T-helper 1 cell (primary cell): Measurements from ENCODE around the gene PSME3.

Experiments used
- DNase-seq, 5 donors: peaks; one replicate each; pipeline ENCODE4 v3.0.0-alpha.2; 2012 to 2020
- total RNA-seq, 4 donors: gene quantifications; one replicate each; lab custom pipeline; 2026; lab: John Stamatoyannopoulos, UW

PSME3 gene, protein sequence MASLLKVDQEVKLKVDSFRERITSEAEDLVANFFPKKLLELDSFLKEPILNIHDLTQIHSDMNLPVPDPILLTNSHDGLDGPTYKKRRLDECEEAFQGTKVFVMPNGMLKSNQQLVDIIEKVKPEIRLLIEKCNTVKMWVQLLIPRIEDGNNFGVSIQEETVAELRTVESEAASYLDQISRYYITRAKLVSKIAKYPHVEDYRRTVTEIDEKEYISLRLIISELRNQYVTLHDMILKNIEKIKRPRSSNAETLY
- 35.3 to 43.0 (median 39.1) reads per million in 4 donors for total RNA-seq

DNA sequence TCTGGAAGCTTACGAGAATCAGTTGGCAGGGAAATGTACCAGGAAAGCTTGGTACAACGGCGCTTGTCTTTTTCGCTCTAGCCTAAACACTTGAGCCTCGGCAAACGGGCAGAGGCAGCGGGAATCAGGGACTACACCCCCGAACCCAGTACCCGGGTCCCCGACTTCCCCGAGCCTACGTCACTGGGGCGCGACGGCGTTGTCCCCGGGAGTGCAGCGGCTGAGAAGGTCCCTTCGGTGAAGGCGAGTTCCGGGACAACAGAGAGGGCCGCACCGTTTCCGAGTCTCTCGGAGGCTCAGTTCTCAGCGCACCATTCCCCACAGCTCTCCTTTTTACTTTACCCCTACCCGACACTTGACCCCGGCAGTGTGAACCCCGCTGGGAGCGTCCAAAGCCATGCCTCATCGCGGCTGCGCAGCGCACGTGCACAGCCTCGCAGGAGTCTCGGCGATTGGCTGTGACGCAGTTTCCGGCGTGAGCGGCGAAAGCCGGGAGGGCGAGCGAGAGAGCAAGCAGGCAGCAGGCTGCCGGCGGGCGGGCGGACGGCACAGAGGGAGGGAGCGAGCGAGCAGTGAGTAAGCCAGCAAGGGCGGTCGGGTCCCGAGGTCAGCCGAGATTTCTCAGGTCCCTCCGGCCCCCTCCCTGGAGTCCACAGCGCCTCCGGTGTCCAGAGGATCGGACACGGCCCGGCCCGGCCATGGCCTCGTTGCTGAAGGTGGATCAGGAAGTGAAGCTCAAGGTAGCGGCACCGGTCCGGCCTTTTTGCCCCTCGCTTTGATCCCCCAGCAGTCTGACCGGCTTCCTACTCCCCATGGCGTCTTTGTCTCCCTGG is at the start of gene PSME3:
TSS of gene PSME3 (plus strand) at position 464 of the 833 bp plus-strand sequence. CDS start at position 699, 235 bp downstream.
- DNase-seq: peak; percentile 72 to 89 (median 83)

DNA sequence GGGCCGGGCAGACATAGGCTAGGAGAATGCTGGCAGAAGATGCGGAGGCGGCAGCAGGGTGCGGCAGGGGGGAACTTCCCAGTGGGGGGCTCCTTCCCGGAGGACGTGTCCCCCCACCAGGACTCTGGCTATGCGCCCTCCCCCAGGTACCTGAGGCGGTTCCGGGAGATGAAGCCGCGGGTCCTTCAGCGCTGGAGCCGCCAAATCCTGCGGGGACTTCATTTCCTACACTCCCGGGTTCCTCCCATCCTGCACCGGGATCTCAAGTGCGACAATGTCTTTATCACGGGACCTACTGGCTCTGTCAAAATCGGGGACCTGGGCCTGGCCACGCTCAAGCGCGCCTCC is 49.4 kb upstream of the PSME3 start:
- no peak for DNase-seq

- DNase-seq: no peak
These were observed 48.8 kb upstream of the PSME3 start for GRCh38 chr17:42784409-42784808.

- no peak for DNase-seq
These were observed 48.2 kb upstream of the PSME3 start for GRCh38 chr17:42784811-42785592.

GRCh38 chr17:42787266-42787665 is 45.9 kb upstream of the PSME3 start:
- no peak for DNase-seq

DNA sequence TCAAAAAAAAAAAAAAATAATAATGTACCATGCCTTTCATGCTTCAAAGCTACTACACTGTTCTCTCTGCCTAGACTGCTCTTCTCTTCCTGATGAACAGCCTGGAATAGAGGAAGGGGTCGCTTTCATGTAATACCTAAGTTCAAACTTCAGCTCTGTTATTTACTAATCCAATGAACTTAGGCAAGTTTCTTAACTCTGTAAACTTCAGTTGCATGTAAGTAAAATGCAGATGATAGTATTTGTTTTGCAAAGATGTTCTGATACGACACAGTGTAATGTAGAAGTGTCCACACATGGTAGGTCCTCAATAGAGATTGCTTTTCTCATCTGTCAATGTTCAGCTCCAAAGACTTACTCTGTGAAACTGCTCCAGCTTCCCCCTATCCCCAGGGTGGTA is 41.2 kb upstream of the PSME3 start:
- no peak for DNase-seq

DNA sequence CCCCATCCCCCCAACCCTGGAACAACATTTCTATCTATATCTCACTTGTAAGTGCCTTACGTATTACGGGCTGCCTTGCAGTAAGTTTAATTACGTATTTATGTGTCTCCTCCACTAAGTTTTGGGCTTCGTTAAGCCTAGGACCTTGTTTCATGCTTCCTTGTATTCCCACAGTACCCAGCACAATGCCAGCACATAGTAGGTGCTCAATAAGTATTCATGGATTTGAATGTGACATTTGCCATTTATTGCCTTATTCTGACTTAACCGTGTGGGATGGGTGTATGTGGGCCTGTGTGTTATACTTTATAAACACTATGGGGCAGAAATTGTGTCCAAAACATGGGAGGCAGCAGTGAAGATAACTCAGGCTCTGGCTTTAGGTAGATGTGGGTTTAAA is 40.7 kb upstream of the PSME3 start:
- DNase-seq: no peak

- DNase-seq: no peak
These were observed 38.1 kb upstream of the PSME3 start for GRCh38 chr17:42795061-42795460.

DNA sequence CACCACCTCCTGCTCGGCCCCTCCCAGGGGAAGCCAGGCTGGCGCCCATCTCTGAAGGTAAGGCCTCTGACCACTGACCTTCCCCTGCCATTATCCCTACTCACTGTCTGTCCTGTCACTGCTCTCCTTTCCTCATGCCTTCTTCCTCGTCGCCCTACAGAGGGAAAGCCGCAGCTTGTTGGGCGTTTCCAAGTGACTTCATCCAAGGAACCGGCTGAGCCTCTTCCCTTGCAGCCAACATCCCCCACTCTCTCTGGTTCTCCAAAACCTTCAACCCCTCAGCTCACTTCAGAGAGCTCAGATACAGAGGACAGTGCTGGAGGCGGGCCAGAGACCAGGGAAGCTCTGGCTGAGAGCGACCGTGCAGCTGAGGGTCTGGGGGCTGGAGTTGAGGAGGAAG is 37.7 kb upstream of the PSME3 start:
- DNase-seq: no peak

- DNase-seq: no peak
These were observed 37.0 kb upstream of the PSME3 start for GRCh38 chr17:42796066-42796758.

DNA sequence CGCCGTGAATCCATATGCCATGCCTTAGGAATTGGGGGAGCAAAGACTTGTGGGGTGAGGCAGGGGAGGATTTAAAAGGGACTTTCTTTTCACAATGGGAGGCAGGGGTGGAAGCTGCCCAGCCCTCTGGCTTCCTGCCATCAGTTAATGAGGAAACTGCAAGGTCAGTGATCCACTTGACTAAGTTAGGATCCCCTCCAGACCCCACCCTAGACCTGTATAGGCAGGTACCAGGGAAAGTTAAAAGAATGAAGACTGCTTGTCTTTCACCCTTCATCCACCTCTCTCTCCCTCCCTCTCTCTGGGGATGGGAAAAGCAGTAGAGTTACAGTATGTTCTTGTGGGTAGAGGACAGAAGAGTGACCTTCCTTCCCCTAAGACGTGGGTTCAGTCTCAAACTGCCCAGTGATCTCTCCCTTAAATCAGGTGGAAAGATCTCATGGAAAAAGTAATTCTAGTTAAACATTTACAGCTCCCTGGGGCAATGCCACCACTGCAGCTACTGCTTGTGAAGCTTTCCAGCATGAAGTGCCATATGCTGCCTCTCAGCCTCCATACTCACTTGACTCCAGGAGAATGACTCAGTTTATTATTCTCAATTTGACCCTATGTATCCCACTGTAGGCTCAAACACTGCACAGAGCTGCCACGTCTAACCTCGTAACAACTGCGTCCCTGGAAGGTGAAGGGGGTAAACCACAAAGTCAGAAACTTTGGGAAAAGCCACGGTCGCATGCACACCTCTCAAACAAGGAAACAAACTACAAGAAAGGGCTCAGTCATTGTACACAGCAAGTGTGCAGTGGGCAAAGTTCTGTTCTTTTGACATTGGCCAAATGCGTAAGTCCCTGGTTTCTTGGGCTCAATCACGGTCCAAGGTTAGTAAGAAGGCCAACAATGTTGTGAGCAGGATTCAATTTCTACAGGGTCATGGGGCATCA is 35.9 kb upstream of the PSME3 start:
- no peak for DNase-seq

GRCh38 chr17:42798011-42798382 is 35.2 kb upstream of the PSME3 start:
- no peak for DNase-seq

GRCh38 chr17:42798383-42799380 is 34.5 kb upstream of the PSME3 start, which contains the start of the genes CNTD1 and COA3:
Gene CNTD1, plus strand, starts transcription at chr17:42798861. Its CDS starts 207 bp downstream, at chr17:42799068.
Gene COA3, minus strand, starts transcription at chr17:42798704. Its CDS starts 23 bp downstream, at chr17:42798681.
- peak; percentile 35 to 82 (median 61) for DNase-seq

GRCh38 chr17:42803074-42803883 is 29.9 kb upstream of the PSME3 start:
- no peak for DNase-seq

DNA sequence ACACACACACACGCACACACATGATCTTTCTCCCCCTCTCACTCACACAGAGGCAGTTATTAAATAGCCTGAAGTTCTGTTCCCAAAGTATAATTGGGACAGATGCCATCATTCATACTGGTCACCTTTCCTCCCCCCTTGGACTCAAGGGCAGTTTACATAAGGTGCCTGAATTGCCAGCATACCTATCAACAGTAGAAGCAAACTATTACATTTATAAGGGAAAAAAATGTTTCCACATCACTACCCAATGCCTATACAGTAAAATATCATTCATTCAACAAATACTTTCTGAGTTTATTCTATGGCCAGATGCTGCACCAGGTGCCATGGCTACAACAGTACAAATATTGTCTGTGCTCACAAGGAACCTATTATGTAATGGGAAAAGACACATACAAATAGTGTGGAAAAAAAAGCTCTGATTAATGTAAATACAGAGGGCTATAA is 28.3 kb upstream of the PSME3 start:
- no peak for DNase-seq

DNA sequence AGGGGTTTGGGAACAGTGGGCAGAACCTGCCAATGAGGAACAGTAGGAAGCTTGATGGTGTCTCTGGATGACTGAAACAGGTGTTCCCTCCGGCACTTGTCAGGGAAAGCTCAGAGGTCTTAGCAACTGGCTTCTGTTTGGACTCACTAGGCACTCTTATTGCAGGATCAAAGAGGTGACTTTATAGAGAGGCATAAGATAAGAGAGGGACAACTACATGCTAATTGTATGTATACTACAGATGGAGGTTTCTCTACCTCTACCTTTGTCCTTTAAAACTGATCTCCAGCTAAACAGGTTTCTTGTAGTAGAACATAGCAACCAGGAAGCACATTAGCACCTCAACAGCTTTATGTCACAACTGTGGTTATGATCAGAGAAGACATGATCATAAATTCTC is 26.9 kb upstream of the PSME3 start:
- DNase-seq: no peak

DNA sequence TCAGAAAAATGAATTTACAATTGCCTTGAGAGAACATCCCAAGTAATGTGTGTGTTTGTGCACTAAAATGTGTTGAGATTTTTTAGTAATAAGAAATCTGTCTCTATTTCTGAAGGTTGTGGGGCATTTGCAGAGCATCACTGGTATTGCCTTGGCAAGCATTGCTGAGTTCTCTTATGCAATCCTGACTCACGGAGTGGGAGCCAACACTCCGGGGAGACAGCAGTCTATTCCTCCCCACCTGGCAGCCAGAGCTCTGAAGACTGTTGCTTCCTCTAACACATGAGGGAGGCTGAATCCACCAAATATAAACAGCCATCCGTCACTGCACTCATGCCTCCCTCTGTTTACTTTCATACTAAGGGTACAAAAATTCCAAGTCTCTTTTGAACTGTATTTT is 23.9 kb upstream of the PSME3 start:
- DNase-seq: no peak

DNA sequence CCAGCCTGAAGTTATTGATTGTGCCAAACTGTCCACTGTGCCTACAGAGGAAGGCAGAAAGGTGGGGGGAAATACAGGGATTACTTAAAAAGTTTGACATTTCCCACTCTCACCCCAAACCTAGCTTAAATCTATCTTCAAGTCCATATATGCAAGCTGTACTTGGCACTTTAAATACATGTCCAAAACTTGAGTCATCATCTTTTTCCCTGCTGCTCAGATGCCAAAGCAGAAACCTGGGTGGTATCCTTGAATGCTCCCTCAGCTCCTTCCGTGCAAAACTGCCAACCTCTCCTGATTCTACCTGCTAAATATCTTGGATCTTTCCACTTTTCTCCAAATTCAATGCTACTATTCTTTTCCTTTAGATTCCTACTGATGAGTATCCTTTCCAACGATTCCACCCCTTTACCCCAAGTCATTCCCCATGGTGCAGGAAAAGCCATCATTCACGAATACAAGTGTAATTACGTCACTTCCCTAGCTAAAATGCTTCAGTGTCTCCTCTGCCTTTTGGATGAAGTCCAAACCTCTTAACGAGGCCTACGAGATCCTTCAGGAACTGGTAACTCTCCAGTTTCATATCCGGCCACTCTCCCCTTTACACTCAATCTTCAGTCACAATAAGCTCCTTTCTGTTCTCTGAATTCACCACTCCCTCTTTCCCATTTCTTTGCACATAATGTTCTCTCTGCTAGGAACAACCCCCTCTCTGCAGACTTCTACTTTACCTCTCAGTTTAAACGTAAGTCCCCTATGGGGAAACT is 18.4 kb upstream of the PSME3 start:
- no peak for DNase-seq
